DMS79 (cell line): ENCODE measurements around the gene ATP1A3.

ENCODE experiments used
- DNase-seq: peaks from one replicate; lab custom pipeline; 2025; lab: John Stamatoyannopoulos, UW

ATP1A3 gene

GRCh38 chr19:41928754-41929535 is 65.1 kb downstream of the ATP1A3 start:
- DNase-seq, result no peak

- DNase-seq, result no peak
These were observed 65.8 kb downstream of the ATP1A3 start, which contains the start of gene ERFL for GRCh38 chr19:41928221-41928683. Gene ERFL, minus strand, starts transcription at chr19:41928449. Its CDS starts 15,530 bp downstream, at chr19:41912919.

- no peak for DNase-seq
These were observed 66.4 kb downstream of the ATP1A3 start for GRCh38 chr19:41927497-41928192.

- no peak for DNase-seq
These were observed 67.1 kb downstream of the ATP1A3 start for GRCh38 chr19:41926763-41927496.

- no peak for DNase-seq
These were observed 67.8 kb downstream of the ATP1A3 start for GRCh38 chr19:41926028-41926762.

- no peak for DNase-seq
These were observed 68.6 kb downstream of the ATP1A3 start for GRCh38 chr19:41925208-41926003.

GRCh38 chr19:41924151-41925145 is 69.6 kb downstream of the ATP1A3 start:
- DNase-seq, result no peak

GRCh38 chr19:41923045-41923788 is 70.8 kb downstream of the ATP1A3 start:
- DNase-seq, result no peak

GRCh38 chr19:41922585-41922984 is 71.4 kb downstream of the ATP1A3 start:
- no peak for DNase-seq

GRCh38 chr19:41921577-41922576 is 72.2 kb downstream of the ATP1A3 start:
- no peak for DNase-seq

GRCh38 chr19:41920882-41921576 is 73.0 kb downstream of the ATP1A3 start:
- no peak for DNase-seq

- DNase-seq, result no peak
These were observed 73.9 kb downstream of the ATP1A3 start for GRCh38 chr19:41919948-41920712.

GRCh38 chr19:41918653-41919244 is 75.3 kb downstream of the ATP1A3 start:
- DNase-seq, result no peak

GRCh38 chr19:41918095-41918494 is 75.9 kb downstream of the ATP1A3 start:
- no peak for DNase-seq

- DNase-seq, result no peak
These were observed 76.4 kb downstream of the ATP1A3 start for GRCh38 chr19:41917676-41918075.
